ENCODE results near the gene POLR2J3.
"Not testable (repeated sequence)": the region's sequence is repeated elsewhere in the genome, so short reads cannot be mapped to it uniquely, and the experiment has no call there.

POLR2J3 gene

GRCh38 chr7:102542771-102543170 lies 29.6 kb downstream of the POLR2J3 start:
- DNase-seq (ENCODE audit: low read depth); in situ Hi-C loops (cut with HindIII; ENCODE audit: low sequenced_read_pairs); H3K4me3 ChIP-seq (ENCODE audit: low read depth, low read length): not testable (repeated sequence)

DNA sequence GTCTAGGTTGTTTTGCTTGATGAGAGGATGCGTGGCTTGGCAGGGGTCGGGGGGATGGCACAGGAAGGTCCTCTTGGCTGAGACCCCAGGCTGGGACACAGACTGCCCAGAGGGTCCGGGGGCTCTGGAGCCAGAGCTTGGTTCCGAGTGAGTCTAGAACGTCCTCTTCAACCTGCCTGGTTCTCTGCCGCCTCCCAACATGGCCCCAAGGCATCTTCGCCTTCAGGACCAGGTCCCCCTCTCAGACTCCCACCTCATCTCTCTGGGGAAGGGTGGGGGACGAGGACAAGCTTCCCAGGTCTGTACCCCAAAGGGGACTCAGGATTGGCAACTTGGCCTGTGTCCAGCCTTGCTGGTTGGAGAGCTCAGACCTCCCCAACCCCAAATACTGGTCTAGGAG lies 30.3 kb downstream of the POLR2J3 start:
- DNase-seq (ENCODE audit: low read depth); H3K4me3 ChIP-seq (ENCODE audit: low read depth, low read length); in situ Hi-C loops (cut with HindIII; ENCODE audit: low sequenced_read_pairs): not testable (repeated sequence)

DNA sequence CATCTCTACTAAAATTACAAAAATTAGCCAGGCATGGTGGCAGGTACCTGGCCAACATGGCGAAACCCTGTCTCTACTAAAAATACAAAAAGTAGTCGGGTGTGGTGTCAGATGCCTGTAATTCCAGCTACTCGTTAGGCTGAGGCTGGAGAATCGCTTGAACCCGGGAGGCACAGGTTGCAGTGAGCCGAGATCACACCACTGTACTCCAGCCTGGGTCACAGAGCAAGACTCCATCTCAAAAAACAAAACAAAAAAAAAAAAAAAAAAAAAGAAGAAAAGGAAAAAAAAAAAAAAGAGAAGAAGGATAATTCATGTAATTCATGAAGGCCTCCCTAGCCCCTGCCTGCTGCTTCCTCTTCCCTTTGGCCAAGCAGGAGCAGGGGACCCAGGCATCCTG lies 31.8 kb downstream of the POLR2J3 start:
- DNase-seq (ENCODE audit: low read depth); in situ Hi-C loops (cut with HindIII; ENCODE audit: low sequenced_read_pairs); H3K4me3 ChIP-seq (ENCODE audit: low read depth, low read length): not testable (repeated sequence)

- H3K4me3 ChIP-seq (ENCODE audit: low read depth, low read length); in situ Hi-C loops (cut with HindIII; ENCODE audit: low sequenced_read_pairs); DNase-seq (ENCODE audit: low read depth): not testable (repeated sequence)
Measured at GRCh38 chr7:102535062-102535615, 37.2 kb downstream of the POLR2J3 start.

DNA sequence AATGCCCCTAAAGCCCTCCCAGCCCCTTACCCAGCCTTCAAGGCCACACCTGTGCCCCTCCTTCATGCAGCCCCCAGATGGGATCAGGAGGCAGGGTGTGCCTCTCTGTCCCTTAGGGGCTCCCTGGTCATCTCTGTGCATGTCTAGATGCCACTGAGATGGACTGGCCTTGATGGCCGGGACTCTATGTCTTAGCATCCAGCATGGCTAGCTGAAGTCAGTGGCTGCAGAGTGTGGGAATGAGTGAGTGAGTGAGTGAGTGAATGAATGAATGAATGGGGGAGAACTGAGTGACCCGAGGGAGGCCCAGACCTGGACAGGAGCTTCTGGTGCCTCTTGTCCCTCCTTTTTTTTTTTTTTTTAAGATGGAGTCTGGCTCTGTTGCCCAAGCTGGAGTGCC lies 40.3 kb downstream of the POLR2J3 start:
- H3K4me3 ChIP-seq (ENCODE audit: low read depth, low read length); in situ Hi-C loops (cut with HindIII; ENCODE audit: low sequenced_read_pairs); DNase-seq (ENCODE audit: low read depth): not testable (repeated sequence)

DNA sequence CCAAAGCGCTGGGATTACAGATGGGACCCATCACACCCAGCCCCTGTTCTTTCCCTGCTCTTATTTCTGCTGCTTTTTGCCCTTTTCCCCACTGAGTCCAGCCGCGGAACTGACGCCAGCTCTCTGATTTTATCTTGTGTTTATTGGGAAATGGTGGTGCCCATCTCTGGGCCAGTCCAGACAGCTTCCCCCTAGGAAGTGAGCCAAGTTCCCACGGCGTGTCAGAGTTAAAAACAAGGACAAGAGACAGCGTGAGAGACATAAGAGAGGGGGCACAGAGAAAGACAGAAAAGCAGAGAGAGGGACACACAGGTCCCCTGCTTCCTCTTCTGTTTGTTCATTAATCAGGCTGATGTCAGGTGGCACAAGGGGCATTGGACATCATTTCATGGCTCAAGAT lies 40.8 kb downstream of the POLR2J3 start:
- H3K4me3 ChIP-seq (ENCODE audit: low read depth, low read length); in situ Hi-C loops (cut with HindIII; ENCODE audit: low sequenced_read_pairs); DNase-seq (ENCODE audit: low read depth): not testable (repeated sequence)

DNA sequence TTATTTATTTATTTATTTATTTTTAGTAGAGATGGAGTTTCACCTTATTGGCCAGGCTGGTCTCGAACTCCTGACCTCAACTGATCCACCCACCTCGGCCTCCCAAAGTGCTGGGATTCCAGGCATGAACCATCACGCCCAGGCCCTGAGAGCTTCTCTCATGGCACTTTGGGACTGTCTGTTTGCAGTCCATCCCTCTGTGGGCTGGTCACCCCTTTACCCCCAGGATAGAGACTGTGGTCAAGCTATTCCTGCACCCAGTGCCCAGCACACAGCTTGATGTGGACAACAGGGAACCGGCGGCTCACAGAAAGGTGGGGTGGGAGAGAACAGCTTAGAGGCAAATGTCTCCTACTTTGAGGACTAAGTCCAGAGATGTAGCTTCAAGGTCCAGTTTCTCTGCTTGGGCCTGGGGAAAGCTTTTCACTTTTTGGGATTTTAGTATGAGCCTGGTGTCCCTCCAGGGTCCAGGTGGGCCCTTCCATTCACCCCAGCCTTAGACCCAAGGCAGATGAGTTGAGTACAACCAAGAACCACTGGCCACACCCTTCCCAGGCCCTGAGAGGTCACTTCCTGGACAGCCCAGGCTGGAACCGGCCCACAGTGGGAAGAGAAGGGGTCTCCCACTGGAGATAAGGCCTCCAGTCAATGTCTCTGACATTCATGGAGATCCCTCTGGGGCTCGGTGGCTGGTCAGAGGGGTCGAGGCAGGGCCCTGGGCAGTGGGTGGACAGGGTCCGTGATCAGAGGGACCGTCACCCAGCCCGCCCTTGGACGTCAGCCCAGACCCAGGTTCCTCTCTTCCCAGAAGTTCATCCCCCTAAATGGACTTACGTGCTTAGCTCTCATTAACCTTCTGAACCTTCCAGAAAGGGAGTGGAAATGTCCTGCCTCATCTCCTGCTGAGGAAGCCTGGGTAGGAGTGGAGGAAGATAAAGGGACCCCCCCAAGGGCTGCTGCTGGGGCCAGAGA lies 44.3 kb downstream of the POLR2J3 start:
- H3K4me3 ChIP-seq (ENCODE audit: low read depth, low read length); in situ Hi-C loops (cut with HindIII; ENCODE audit: low sequenced_read_pairs); DNase-seq (ENCODE audit: low read depth): not testable (repeated sequence)

DNA sequence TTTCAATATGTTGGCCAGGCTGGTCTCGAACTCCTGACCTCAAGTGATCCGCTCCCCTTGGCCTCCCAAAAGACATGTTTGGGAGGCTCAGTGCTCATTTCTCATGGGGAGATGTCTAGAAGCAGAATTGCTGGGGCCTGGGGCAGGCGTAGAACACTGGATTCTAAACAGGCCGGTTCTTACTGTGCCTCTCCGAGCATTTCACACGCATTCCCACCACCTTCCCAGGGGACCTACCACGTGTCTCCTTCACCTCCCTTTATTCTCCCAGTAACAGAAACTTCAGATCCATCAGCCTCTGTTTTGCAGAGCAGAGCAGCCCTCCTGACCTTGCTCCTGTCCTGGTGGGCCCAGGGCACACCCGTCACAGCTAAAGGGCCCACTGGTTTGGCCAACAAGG lies 45.2 kb downstream of the POLR2J3 start:
- in situ Hi-C loops (cut with HindIII; ENCODE audit: low sequenced_read_pairs); DNase-seq (ENCODE audit: low read depth); H3K4me3 ChIP-seq (ENCODE audit: low read depth, low read length): not testable (repeated sequence)

- H3K4me3 ChIP-seq (ENCODE audit: low read depth, low read length); in situ Hi-C loops (cut with HindIII; ENCODE audit: low sequenced_read_pairs); DNase-seq (ENCODE audit: low read depth): not testable (repeated sequence)
Measured at GRCh38 chr7:102524803-102525202, 47.6 kb downstream of the POLR2J3 start.

DNA sequence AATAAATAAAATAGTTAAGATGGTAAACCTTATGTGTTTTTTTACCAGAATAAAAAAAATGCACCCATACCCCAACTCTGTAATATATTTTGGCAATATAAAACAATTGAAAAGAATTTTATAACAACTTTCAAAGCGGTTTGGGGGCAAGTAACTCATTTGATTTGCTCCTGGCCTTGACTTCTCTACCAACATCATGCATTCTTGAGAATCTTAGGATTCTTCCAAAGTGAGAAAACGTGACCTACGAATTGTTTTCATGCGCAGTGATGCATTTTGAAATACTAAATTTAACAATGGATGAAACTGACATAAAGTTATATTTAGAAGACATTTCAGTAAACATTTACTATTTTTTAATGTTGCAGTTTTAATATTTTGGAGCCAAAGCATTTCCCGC lies 51.6 kb downstream of the POLR2J3 start:
- in situ Hi-C loops (cut with HindIII; ENCODE audit: low sequenced_read_pairs); DNase-seq (ENCODE audit: low read depth): not testable (repeated sequence)

GRCh38 chr7:102517550-102518147 lies 54.7 kb downstream of the POLR2J3 start, which contains the start of gene RASA4B:
Gene RASA4B (minus strand): TSS chr7:102517777. CDS start chr7:102517710, 67 bp downstream.
- peak within 1 kb of the TSS; percentile 22 for H3K4me3 ChIP-seq (ENCODE audit: low read depth, low read length)
- in situ Hi-C loops (cut with HindIII; ENCODE audit: low sequenced_read_pairs); DNase-seq (ENCODE audit: low read depth): not testable (repeated sequence)

More for the DNA sequence above, 51.6 kb downstream of the POLR2J3 start:
- not testable (repeated sequence) for H3K4me3 ChIP-seq (ENCODE audit: low read depth, low read length)

All from astrocyte of the cerebellum (primary cell).